Head of caudate nucleus (tissue), 42 donors: ENCODE data around the gene MIEF1.
A peak's percentile ranks its signal among the peaks of the same experiment; 100 is the strongest.
"Not testable (repeated sequence)": the region's sequence is repeated elsewhere in the genome, so short reads cannot be mapped to it uniquely, and the experiment has no call there.

ENCODE experiments used
- DNase-seq, 42 donors: peaks; one replicate each; pipeline versions ENCODE4 v3.0.0 to v3.0.0-alpha.2; 2020 to 2021; ENCODE audit warnings: mixed read lengths in 7 of 42
- intact Hi-C: fragments of 100-400 bp; cut with DNase I; formaldehyde crosslinking; loops from one replicate; pipeline ENCODE4 v1.15.0; 2022

MIEF1 gene

GRCh38 chr22:39502789-39503409 lies 809 bp downstream of the MIEF1 start:
- no peak for DNase-seq
- intact Hi-C loops, result loop anchor here (2.0 to 5.0 kb wide), 2 partner anchors 18 to 106 kb away; partner anchors contain the start of genes ATF4 and TAB1

GRCh38 chr22:39503630-39504029 lies 1.5 kb downstream of the MIEF1 start:
- intact Hi-C loops, result loop anchor here (2.0 to 5.0 kb wide), 2 partner anchors 17 to 106 kb away; partner anchors contain the start of genes ATF4 and TAB1
- DNase-seq, result no peak

GRCh38 chr22:39504071-39504470 lies 2.0 kb downstream of the MIEF1 start:
- no peak for DNase-seq
- intact Hi-C loops, result loop anchor here (5.0 kb wide), 1 partner anchor 107 kb away; the partner anchor contains the start of gene TAB1

- DNase-seq, result not testable (repeated sequence)
Measured at GRCh38 chr22:39507021-39507420, 4.9 kb downstream of the MIEF1 start.

GRCh38 chr22:39508393-39508792 lies 6.3 kb downstream of the MIEF1 start:
- DNase-seq, result no peak
- intact Hi-C loops, result no loop called here

More at GRCh38 chr22:39507021-39507420, 4.9 kb downstream of the MIEF1 start:
- intact Hi-C loops, result not testable (repeated sequence)

- intact Hi-C loops, result no loop called here
- DNase-seq, result no peak
Measured at GRCh38 chr22:39510529-39511149, 8.5 kb downstream of the MIEF1 start.

GRCh38 chr22:39511226-39511625 lies 9.1 kb downstream of the MIEF1 start:
- DNase-seq, result no peak
- intact Hi-C loops, result no loop called here

GRCh38 chr22:39512026-39512425 lies 9.9 kb downstream of the MIEF1 start:
- intact Hi-C loops, result no loop called here

GRCh38 chr22:39513791-39514190 lies 11.7 kb downstream of the MIEF1 start:
- peak in 1 of 42 donors; percentile 31 for DNase-seq
- intact Hi-C loops, result no loop called here

More at GRCh38 chr22:39512026-39512425, 9.9 kb downstream of the MIEF1 start:
- DNase-seq, result no peak

- peak in 39 of 42 donors; percentile 57 to 91 (median 79) for DNase-seq
- intact Hi-C loops, result no loop called here
Measured at GRCh38 chr22:39514373-39514973, 12.4 kb downstream of the MIEF1 start.

- intact Hi-C loops, result no loop called here
- DNase-seq, result no peak
Measured at GRCh38 chr22:39515266-39516050, 13.4 kb downstream of the MIEF1 start.

- intact Hi-C loops, result no loop called here
- no peak for DNase-seq
Measured at GRCh38 chr22:39517470-39517869, 15.4 kb downstream of the MIEF1 start.

- intact Hi-C loops, result no loop called here
Measured at GRCh38 chr22:39518144-39518786, 16.2 kb downstream of the MIEF1 start.

GRCh38 chr22:39518996-39519680 lies 17.0 kb downstream of the MIEF1 start:
- DNase-seq, result no peak
- intact Hi-C loops, result no loop called here

More at GRCh38 chr22:39518144-39518786, 16.2 kb downstream of the MIEF1 start:
- no peak for DNase-seq

- peak; percentile 74 to 97 (median 92) for DNase-seq
- intact Hi-C loops, result loop anchor here (2.0 kb wide), 1 partner anchor 17 kb away; the partner anchor contains the start of gene MIEF1
Measured at GRCh38 chr22:39519681-39520225, 17.7 kb downstream of the MIEF1 start.

GRCh38 chr22:39520226-39521105 lies 18.4 kb downstream of the MIEF1 start, which contains the start of gene ATF4:
ATF4 (plus strand) TSS chr22:39520562; CDS start chr22:39521446, 884 bp downstream.
- intact Hi-C loops, result loop anchor here (2.0 kb wide), 1 partner anchor 18 kb away; the partner anchor contains the start of gene MIEF1
- DNase-seq, result peak; percentile 86 to 98 (median 94)
